NCI-H2227 (cell line): Measurements from ENCODE around the gene TET1.
"Not testable (repeated sequence)": the region's sequence is repeated elsewhere in the genome, so short reads cannot be mapped to it uniquely, and the experiment has no call there.

Experiments used
- DNase-seq: peaks from one replicate; lab custom pipeline; 2025; ENCODE audit not compliant: unreplicated experiment; lab: John Stamatoyannopoulos, UW

TET1 gene

DNA sequence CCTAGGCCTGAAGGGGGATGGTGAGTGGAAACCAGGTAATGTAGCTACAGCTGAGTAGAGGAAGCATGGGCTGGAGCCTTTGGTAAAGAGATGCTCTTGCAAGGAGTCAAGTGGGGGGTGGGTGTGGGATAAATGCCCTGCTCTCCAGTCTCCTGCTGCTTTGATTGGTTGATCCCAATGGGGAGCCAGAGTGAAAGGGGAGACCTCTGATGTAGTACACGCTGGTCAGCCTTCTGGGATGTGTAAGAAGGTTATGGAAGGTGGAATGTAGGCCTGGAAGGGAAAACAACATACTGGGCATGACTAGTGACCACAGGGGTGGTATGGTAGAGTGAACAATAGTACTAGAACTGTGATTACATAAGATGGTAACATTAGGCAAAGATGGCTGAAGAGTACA lies 44.3 kb downstream of the TET1 start:
- peak; percentile 17 for DNase-seq

DNA sequence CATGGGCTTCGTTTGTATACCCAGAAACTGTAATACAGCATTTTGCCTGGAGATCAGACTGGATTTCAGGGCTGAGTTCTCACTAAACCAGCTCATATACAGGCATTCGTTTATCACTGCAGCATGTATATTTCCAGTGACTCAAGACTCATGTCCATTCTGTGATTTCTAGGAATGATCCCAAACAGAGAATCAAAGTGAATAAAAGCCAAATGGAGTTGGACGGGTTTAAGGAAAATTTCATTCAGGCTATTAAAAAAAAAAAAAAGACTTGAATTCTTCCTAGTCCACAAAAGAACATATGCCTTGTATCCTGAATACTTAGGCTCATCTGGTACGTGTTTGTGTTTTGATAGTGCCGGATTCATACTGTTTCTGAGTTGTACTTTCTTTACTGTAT lies 46.8 kb downstream of the TET1 start:
- DNase-seq, result no peak

GRCh38 chr10:68610023-68610422 lies 49.9 kb downstream of the TET1 start:
- DNase-seq, result not testable (repeated sequence)

GRCh38 chr10:68611227-68611626 lies 51.1 kb downstream of the TET1 start:
- no peak for DNase-seq

- not testable (repeated sequence) for DNase-seq
These were observed 53.8 kb downstream of the TET1 start for GRCh38 chr10:68613974-68614373.

DNA sequence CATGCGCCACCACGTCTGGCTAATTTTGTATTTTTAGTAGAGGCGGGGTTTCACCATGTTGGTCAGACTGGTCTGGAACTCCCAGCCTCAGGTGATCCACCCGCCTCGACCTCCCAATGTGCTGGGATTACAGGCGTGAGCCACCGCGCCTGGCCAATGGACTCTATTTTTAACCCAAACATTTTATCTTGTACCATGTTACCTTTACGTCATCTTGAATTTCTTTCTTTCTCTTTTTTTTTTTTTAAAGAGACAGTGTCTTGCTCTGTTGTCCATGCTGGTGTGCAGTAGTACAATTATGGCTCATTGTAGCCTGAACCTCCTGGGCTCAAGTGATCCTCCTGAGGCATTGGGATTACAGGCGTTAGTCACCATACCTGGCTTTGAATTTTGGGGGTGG lies 57.6 kb downstream of the TET1 start:
- not testable (repeated sequence) for DNase-seq

GRCh38 chr10:68618234-68618633 lies 58.1 kb downstream of the TET1 start:
- DNase-seq, result no peak

GRCh38 chr10:68619595-68619994 lies 59.5 kb downstream of the TET1 start:
- DNase-seq, result no peak

- no peak for DNase-seq
These were observed 65.3 kb downstream of the TET1 start for GRCh38 chr10:68625316-68625921.

DNA sequence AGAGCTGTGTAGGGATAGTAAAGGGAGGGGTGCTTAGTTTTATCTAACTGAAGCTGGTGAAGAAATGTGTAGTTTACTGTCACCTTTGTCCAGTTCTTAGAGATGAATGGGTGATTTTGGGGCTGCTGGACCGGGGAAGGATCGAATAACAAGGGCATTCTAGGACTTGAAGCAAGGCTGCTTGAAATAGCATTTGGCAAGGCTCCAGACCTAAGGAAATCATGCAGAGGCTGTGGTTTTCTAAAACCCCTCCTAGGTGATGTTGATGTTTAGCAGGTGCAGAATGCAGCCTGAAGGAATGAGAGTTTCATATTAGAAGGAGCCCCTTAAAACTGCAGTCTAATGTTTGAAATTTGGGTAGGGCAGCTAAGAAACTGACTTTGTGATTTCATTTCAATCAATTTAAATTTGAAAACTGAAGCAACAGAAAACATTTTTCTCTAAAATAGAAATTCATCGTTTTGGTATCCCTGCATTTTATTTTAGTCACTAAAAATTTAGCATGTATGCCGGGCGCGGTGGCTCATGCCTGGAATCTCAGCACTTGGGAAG lies 68.5 kb downstream of the TET1 start:
- peak; percentile 3 for DNase-seq

DNA sequence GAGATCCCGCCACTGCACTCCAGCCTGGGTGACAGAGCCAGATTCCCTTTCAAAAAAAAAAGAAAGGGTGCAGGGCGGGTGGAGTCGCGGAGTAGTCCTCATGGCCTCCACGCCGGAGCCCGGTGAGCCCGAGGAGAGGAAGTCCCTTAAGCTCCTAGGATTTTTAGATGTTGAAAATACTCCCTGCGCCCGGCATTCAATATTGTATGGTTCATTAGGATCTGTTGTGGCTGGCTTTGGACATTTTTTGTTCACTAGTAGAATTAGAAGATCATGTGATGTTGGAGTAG lies 72.1 kb downstream of the TET1 start:
- DNase-seq, result not testable (repeated sequence)

DNA sequence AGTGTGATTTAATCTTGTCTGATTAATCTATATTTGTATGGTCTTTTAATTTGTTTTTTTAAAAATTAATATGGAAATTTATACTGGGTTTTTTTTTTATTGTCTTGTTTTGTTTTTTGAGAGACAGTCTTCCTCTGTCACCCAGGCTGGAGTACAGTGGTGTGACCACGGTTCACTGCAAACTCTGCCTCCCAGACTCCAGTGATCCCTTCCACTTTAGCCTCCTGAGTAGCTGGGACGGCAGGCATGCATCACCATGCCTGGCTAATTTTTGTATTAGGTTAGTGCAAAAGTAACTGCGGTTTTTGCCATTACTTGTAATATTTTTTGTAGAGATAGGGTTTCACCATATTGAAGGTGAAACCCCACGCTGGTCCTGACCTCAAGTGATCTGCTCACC lies 73.1 kb downstream of the TET1 start:
- no peak for DNase-seq

GRCh38 chr10:68633816-68634466 lies 73.8 kb downstream of the TET1 start:
- DNase-seq, result no peak

GRCh38 chr10:68636335-68636734 lies 76.2 kb downstream of the TET1 start:
- DNase-seq, result no peak

GRCh38 chr10:68643550-68643949 lies 83.4 kb downstream of the TET1 start:
- not testable (repeated sequence) for DNase-seq

DNA sequence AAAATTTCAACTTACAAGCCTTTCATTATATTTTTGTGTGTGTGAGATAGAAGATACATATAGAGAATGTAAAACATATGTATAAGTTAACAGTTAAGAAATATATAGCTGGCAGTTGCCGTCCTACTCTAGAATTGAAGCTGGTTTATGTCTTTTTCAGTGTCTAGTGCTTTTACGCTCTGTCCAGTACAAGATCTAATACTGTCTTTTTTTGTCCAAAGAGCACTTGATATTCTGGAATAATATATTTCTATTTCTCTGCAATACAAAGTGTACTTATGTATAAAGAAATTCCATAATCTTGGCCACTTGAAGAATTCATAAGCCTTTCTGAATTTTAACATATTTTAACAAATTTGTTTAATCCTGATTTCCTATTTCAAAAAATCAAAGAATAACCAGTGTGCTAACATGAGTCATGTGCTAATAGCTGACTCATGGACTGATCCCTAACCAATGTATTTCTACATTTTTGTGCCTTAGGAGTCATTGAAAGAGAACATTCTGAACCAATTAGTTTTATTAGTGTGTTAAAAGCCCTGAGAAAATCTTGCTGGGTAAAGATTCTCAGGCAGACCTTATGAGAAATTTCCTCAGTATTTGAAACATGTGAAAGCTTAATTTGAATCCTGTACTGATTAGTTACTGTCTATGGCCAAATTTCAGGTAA lies 87.7 kb downstream of the TET1 start:
- no peak for DNase-seq

DNA sequence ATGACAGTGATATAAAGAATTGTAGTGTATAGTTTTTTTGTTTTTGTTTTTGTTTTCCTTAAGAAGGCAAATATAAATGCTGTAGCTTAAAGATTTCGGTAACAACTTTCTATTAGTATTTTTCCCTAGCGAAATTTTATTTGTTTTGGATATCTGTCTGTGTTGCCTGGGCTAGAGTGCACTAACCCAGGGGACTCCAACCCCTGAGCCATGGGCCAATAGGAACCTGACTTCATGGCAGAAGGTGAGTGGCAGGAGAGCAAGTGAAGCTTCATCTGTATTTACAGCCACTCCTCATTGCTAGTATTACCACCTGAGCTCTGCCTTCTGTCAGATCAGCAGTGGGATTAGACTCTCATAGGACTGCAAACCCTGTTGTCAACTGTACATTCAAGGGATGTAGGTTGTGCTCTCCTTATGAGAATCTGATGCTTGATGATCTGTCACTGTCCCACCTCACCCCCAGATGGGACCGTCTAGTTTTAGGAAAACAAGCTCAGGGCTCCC lies 95.5 kb downstream of the TET1 start:
- DNase-seq, result no peak

GRCh38 chr10:68665841-68666240 lies 105.7 kb downstream of the TET1 start:
- no peak for DNase-seq

DNA sequence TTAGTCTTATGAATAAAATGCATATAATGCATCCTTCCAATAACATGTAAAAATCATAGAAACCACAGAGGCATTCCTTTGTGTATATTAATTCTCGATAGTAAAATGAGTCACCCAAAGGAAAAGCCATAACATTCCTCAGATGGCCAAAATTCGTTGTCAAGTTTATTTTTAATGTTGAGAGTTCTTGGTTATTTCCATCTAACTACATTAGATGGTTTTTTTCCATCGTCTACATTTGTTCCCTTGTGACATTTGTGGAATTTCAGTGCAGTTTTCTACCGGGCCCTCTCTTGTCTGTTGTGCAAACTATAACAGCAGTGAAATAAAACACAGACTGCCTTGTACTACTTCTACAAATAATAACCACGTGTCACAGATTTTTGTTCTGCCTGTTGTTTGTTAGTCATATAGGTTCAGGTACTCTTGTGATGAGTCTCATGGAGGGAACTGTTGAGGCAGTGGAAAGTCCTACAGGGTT lies 106.2 kb downstream of the TET1 start:
- no peak for DNase-seq

- DNase-seq, result no peak
These were observed 108.1 kb downstream of the TET1 start for GRCh38 chr10:68668231-68668630.

GRCh38 chr10:68668972-68669371 lies 108.8 kb downstream of the TET1 start:
- no peak for DNase-seq

- DNase-seq, result no peak
These were observed 124.3 kb downstream of the TET1 start for GRCh38 chr10:68684413-68684812.
